Spinal cord (tissue), 10 donors: ENCODE data around the gene EXOSC2. TPM values are rescaled to one million over a fixed set of nuclear protein-coding genes. Genes with fewer than 3 reads are reported as not detected.

Source experiments
- DNase-seq, 6 donors: peaks; one replicate each; pipeline versions ENCODE4 v3.0.0 to v3.0.0-alpha.2; 2013 to 2015; ENCODE audit warnings: low spot score in 6 of 6, low read depth in 4 of 6
- H3K27ac ChIP-seq: one replicate; pipeline ENCODE4 v1.5.1; 2013; ENCODE audit warnings: low read depth, low read length, control low read depth
- H3K27me3 ChIP-seq: one replicate; pipeline ENCODE4 v1.6.1; 2013; ENCODE audit warnings: low read length; ENCODE audit not compliant: control insufficient read depth, insufficient read depth
- H3K36me3 ChIP-seq: one replicate; pipeline ENCODE4 v1.6.1; 2013; ENCODE audit warnings: low read length; ENCODE audit not compliant: control insufficient read depth, insufficient read depth
- H3K4me1 ChIP-seq: one replicate; pipeline ENCODE4 v1.6.1; 2013; ENCODE audit warnings: low read length; ENCODE audit not compliant: control insufficient read depth, insufficient read depth
- H3K4me3 ChIP-seq: one replicate; pipeline ENCODE4 v1.5.1; 2013; ENCODE audit warnings: low read depth, low read length, control low read depth
- H3K9me3 ChIP-seq: one replicate; pipeline ENCODE4 v1.6.1; 2013; ENCODE audit warnings: low read length; ENCODE audit not compliant: control insufficient read depth, insufficient read depth
- WGBS: methylation state at CpG from one replicate; pipeline ENCODE4 v1.1.5; 2013; ENCODE audit warnings: missing lambda C conversion rate; ENCODE audit not compliant: insufficient coverage; 5-methylcytosine and 5-hydroxymethylcytosine counted together
- polyA plus RNA-seq, 2 donors: library from polyadenylated mRNA; unstranded; fragments of 120-200 nt; gene quantifications; one replicate each; pipeline ENCODE4 v1.2.1, GENCODE V29; 2013; ENCODE audit not compliant: insufficient read length in 2 of 2
- total RNA-seq, 2 donors: library from RNA; depleted of rRNA in 1 of 2; stranded (reverse); fragments of 120-200 nt in 1 of 2; fragments of >200 nt in 1 of 2; gene quantifications; one replicate each; pipeline versions ENCODE4 v1.2.3 to v1.2.4, GENCODE V29; 2013 to 2014
- donor health status: healthy.

EXOSC2 gene
- total and polyA plus RNA-seq, 4 donors = 26.7 to 46.1 (median 32.4) TPM

GRCh38 chr9:130707225-130707976 lies 13.8 kb downstream of the EXOSC2 start:
- peaks cover 7% of the 10 kb centered on the region for H3K4me1 ChIP-seq
- peaks cover 29% of the 10 kb centered on the region for H3K36me3 ChIP-seq
- H3K27me3 ChIP-seq = no peaks in the 10 kb centered on the region
- no peaks in the 10 kb centered on the region for H3K9me3 ChIP-seq
- H3K4me3 ChIP-seq = no peak overlapping the region
- H3K27ac ChIP-seq = no peak overlapping the region
- WGBS = 86% methylated on average over 2 of the region's 9 CpGs
- DNase-seq = peak in 4 of 6 donors; percentile 59 to 92 (median 75)

GRCh38 chr9:130710822-130711352 lies 17.3 kb downstream of the EXOSC2 start:
- no peaks in the 10 kb centered on the region for H3K27me3 ChIP-seq
- no peaks in the 10 kb centered on the region for H3K9me3 ChIP-seq
- peaks cover 14% of the 10 kb centered on the region for H3K4me1 ChIP-seq
- DNase-seq = no peak
- 97% methylated on average over 5 of the region's 8 CpGs for WGBS
- H3K27ac ChIP-seq = no peak overlapping the region
- H3K4me3 ChIP-seq = no peak overlapping the region
- H3K36me3 ChIP-seq = peaks cover 5% of the 10 kb centered on the region

- Histone ChIP-seq H3K27me3 (no peaks in the 10 kb centered on the region), H3K4me1 (peaks cover 17% of the 10 kb centered on the region), H3K27ac (no peak overlapping the region), H3K36me3 (peaks cover 3% of the 10 kb centered on the region), H3K4me3 (no peak overlapping the region), H3K9me3 (no peaks in the 10 kb centered on the region)
- no peak for DNase-seq
- whole genome bisulfite sequencing = 91% methylated on average over 6 of the region's 8 CpGs
Observed at GRCh38 chr9:130711469-130711868, 17.9 kb downstream of the EXOSC2 start.

GRCh38 chr9:130712564-130713285 lies 19.1 kb downstream of the EXOSC2 start:
- 0% methylated on average over 68 of the region's 68 CpGs for WGBS
- peaks cover 17% of the 10 kb centered on the region for H3K4me1 ChIP-seq

GRCh38 chr9:130713286-130713960 lies 19.8 kb downstream of the EXOSC2 start:
- H3K4me3 ChIP-seq = peak overlapping the region; percentile 67
- H3K27ac ChIP-seq = peak overlapping the region; percentile 97
- H3K27me3 ChIP-seq = no peaks in the 10 kb centered on the region
- under 1% methylated on average over 37 of the region's 37 CpGs for WGBS
- peak in 2 of 6 donors; percentile 45 to 47 for DNase-seq
- no peaks in the 10 kb centered on the region for H3K9me3 ChIP-seq
- peaks cover 17% of the 10 kb centered on the region for H3K4me1 ChIP-seq
- H3K36me3 ChIP-seq = no peaks in the 10 kb centered on the region

More at GRCh38 chr9:130712564-130713285, 19.1 kb downstream of the EXOSC2 start:
- DNase-seq = peak; percentile 91 to 99 (median 94)
- Histone ChIP-seq H3K36me3 (no peaks in the 10 kb centered on the region), H3K9me3 (no peaks in the 10 kb centered on the region), H3K27ac (peak overlapping the region; percentile 97), H3K4me3 (peak overlapping the region; percentile 67), H3K27me3 (no peaks in the 10 kb centered on the region)

- H3K27ac ChIP-seq = peak overlapping the region; percentile 40
- no peaks in the 10 kb centered on the region for H3K9me3 ChIP-seq
- no peaks in the 10 kb centered on the region for H3K36me3 ChIP-seq
- no peak for DNase-seq
- H3K27me3 ChIP-seq = no peaks in the 10 kb centered on the region
- H3K4me3 ChIP-seq = peak overlapping the region; percentile 67
- WGBS = 7% methylated on average over 3 of the region's 7 CpGs
- H3K4me1 ChIP-seq = peaks cover 17% of the 10 kb centered on the region
Observed at GRCh38 chr9:130714586-130715110, 21.1 kb downstream of the EXOSC2 start.

GRCh38 chr9:130715270-130715669 lies 21.7 kb downstream of the EXOSC2 start:
- Histone ChIP-seq H3K4me1 (peaks cover 17% of the 10 kb centered on the region), H3K27me3 (no peaks in the 10 kb centered on the region), H3K36me3 (no peaks in the 10 kb centered on the region), H3K27ac (no peak overlapping the region), H3K4me3 (peak overlapping the region; percentile 67), H3K9me3 (no peaks in the 10 kb centered on the region)
- WGBS = no CpG with 5 or more reads among the region's 3 CpGs
- DNase-seq = no peak

- Histone ChIP-seq H3K36me3 (no peaks in the 10 kb centered on the region), H3K27ac (no peak overlapping the region), H3K27me3 (no peaks in the 10 kb centered on the region), H3K4me1 (peaks cover 7% of the 10 kb centered on the region), H3K4me3 (no peak overlapping the region), H3K9me3 (no peaks in the 10 kb centered on the region)
- DNase-seq = no peak
- WGBS = 59% methylated on average over 3 of the region's 3 CpGs
Observed at GRCh38 chr9:130718562-130718961, 25.0 kb downstream of the EXOSC2 start.

GRCh38 chr9:130720762-130721161 lies 27.2 kb downstream of the EXOSC2 start:
- Histone ChIP-seq H3K9me3 (no peaks in the 10 kb centered on the region), H3K36me3 (no peaks in the 10 kb centered on the region), H3K27ac (no peak overlapping the region), H3K27me3 (no peaks in the 10 kb centered on the region), H3K4me1 (peaks cover 3% of the 10 kb centered on the region), H3K4me3 (no peak overlapping the region)
- whole genome bisulfite sequencing = 98% methylated on average over 7 of the region's 10 CpGs
- DNase-seq = no peak
